ENCODE results near the gene GJD4.

GRCh38 chr10:35635576-35635975 lies 30.4 kb downstream of the GJD4 start:
- TF ChIP-seq CTCF (conservative IDR thresholded peaks at IDR 0.05 in 1 of 2, IDR thresholded peaks at IDR 0.05 in 1 of 2; ENCODE audit: extremely low read depth in 1 of 2, insufficient read depth in 1 of 2, low read depth in 1 of 2, low read length in 2 of 2), result peak; percentile 92 to 93
- no peak for TF ChIP-seq EZH2 (IDR thresholded peaks at IDR 0.05; ENCODE audit: borderline replicate concordance, low read length)

Measured in mammary epithelial cell (primary cell).